H1 (cell line): Measurements from ENCODE around the gene MSI2. TPM values are rescaled to one million over a fixed set of nuclear protein-coding genes. Genes with fewer than 3 reads are reported as not detected.
A peak's percentile ranks its signal among the peaks of the same experiment; 100 is the strongest.

Experiments
- CTCF ChIA-PET: fragments of 300-600 bp; sonication (Branson Sonifier 250); formaldehyde crosslinking; loops from one replicate; lab custom pipeline; 2021; ENCODE audit not compliant: partially characterized antibody; lab: Charles Lee
- POLR2A ChIA-PET: fragments of 300-600 bp; sonication (Branson Sonifier 250); formaldehyde crosslinking; loops from one replicate; lab custom pipeline; 2021; ENCODE audit warnings: inconsistent platforms; ENCODE audit not compliant: partially characterized antibody; lab: Charles Lee
- DNase-seq, 2 experiments: peaks; one replicate each; pipeline versions ENCODE4 v3.0.0 to v3.0.0-alpha.2; 2010 to 2022; ENCODE audit warnings: low spot score in 2 of 2, low read depth in 1 of 2, mixed read lengths in 1 of 2
- FAIRE-seq: peaks from 2 replicates; lab custom pipeline; 2011; peaks lifted over from hg19 to GRCh38; lab: Jason Lieb, UNC
- H2AFZ ChIP-seq: 2 replicates; pipeline ENCODE4 v1.8.1; 2012; ENCODE audit warnings: low read length, inconsistent platforms
- H2AK5ac ChIP-seq: 2 replicates; pipeline ENCODE4 v1.6.1; 2013; ENCODE audit warnings: low read depth, low read length
- H2BK120ac ChIP-seq: replicated peaks from 2 replicates; pipeline ENCODE3; 2013; ENCODE audit warnings: low read depth, low read length, inconsistent platforms
- H2BK12ac ChIP-seq: 2 replicates; pipeline ENCODE4 v1.6.1; 2013; ENCODE audit warnings: low read depth, low read length
- H2BK15ac ChIP-seq: 2 replicates; pipeline ENCODE4 v1.6.1; 2013; ENCODE audit warnings: low read length
- H2BK20ac ChIP-seq: 2 replicates; pipeline ENCODE4 v1.6.1; 2013; ENCODE audit warnings: low read length
- H2BK5ac ChIP-seq: 2 replicates; pipeline ENCODE4 v1.6.1; 2013; ENCODE audit warnings: low read depth, low read length
- H3K14ac ChIP-seq: 2 replicates; pipeline ENCODE4 v1.6.1; 2013; ENCODE audit warnings: inconsistent platforms; ENCODE audit not compliant: insufficient read length
- H3K18ac ChIP-seq: 2 replicates; pipeline ENCODE4 v1.6.1; 2013; ENCODE audit warnings: low read length; ENCODE audit errors: extremely low read depth
- H3K23ac ChIP-seq: 2 replicates; pipeline ENCODE4 v1.6.1; 2013; ENCODE audit warnings: inconsistent platforms; ENCODE audit not compliant: insufficient read length
- H3K23me2 ChIP-seq: 2 replicates; pipeline ENCODE4 v1.6.1; 2013; ENCODE audit warnings: low read depth, low read length
- H3K27ac ChIP-seq: 2 replicates; pipeline ENCODE4 v1.6.1; 2011; ENCODE audit warnings: low read depth, low read length, inconsistent platforms
- H3K27me3 ChIP-seq, 4 experiments: replicated peaks in 1 of 4; 1 replicate in 1 of 4; 2 replicates in 3 of 4; pipeline versions ENCODE4 v1.6.1 to v1.8.1; 2011 to 2013; ENCODE audit warnings: low read length in 3 of 4, mild to moderate bottlenecking in 3 of 4, inconsistent platforms in 2 of 4, mixed read lengths in 2 of 4, moderate library complexity in 1 of 4; ENCODE audit not compliant: control insufficient read depth in 3 of 4, insufficient read depth in 3 of 4; ENCODE audit errors: extremely low read depth in 1 of 4
- H3K36me3 ChIP-seq, 4 experiments: 2 replicates each; pipeline versions ENCODE4 v1.6.1 to v1.8.1; 2011 to 2013; ENCODE audit warnings: mild to moderate bottlenecking in 4 of 4, low read length in 3 of 4, moderate library complexity in 2 of 4, control low read depth in 1 of 4, inconsistent platforms in 1 of 4; ENCODE audit not compliant: insufficient read depth in 4 of 4, control insufficient read depth in 2 of 4
- H3K4ac ChIP-seq: replicated peaks from 2 replicates; pipeline ENCODE3; 2013; ENCODE audit warnings: low read length, low read depth, mixed read lengths, inconsistent platforms; ENCODE audit not compliant: insufficient read length
- H3K4me1 ChIP-seq, 4 experiments: replicated peaks in 1 of 4; 1 replicate in 1 of 4; 2 replicates in 3 of 4; pipeline versions ENCODE4 v1.6.1 to v1.8.1; 2011 to 2013; ENCODE audit warnings: low read length in 3 of 4, inconsistent platforms in 2 of 4, mixed read lengths in 1 of 4; ENCODE audit not compliant: insufficient read depth in 4 of 4, control insufficient read depth in 3 of 4
- H3K4me2 ChIP-seq, 2 experiments: 2 replicates each; pipeline versions ENCODE4 v1.6.1 to v1.8.1; 2011 to 2013; ENCODE audit warnings: low read depth in 2 of 2, low read length in 2 of 2, control low read depth in 1 of 2, inconsistent platforms in 1 of 2, mild to moderate bottlenecking in 1 of 2; ENCODE audit not compliant: insufficient read depth in 1 of 2
- H3K4me3 ChIP-seq, 4 experiments: fragments of 200-600, 300-600 bp in 1 of 4; sonication (generic), shearing (Covaris generic), sonication (Bioruptor Twin) in 1 of 4; 2 replicates each; pipeline versions ENCODE4 v1.5.1 to v1.8.1; 2011 to 2016; ENCODE audit warnings: low read length in 4 of 4, low read depth in 3 of 4, control low read depth in 2 of 4, inconsistent platforms in 2 of 4, mild to moderate bottlenecking in 2 of 4, mixed read lengths in 1 of 4, moderate library complexity in 1 of 4; ENCODE audit not compliant: insufficient read depth in 2 of 4; ENCODE audit errors: extremely low read depth in 1 of 4
- H3K56ac ChIP-seq: replicated peaks from 2 replicates; pipeline ENCODE3; 2013; ENCODE audit warnings: low read depth, mild to moderate bottlenecking, mixed read lengths, low read length, inconsistent platforms; ENCODE audit not compliant: insufficient read length
- H3K79me1 ChIP-seq: 2 replicates; pipeline ENCODE4 v1.6.1; 2013; ENCODE audit warnings: low read depth, low read length, control low read depth
- H3K79me2 ChIP-seq, 2 experiments: 2 replicates each; pipeline versions ENCODE4 v1.6.1 to v1.8.1; 2012 to 2013; ENCODE audit warnings: low read length in 2 of 2, mild to moderate bottlenecking in 2 of 2, inconsistent platforms in 1 of 2; ENCODE audit not compliant: insufficient read depth in 2 of 2, control insufficient read depth in 1 of 2
- H3K9ac ChIP-seq, 4 experiments: replicated peaks in 1 of 4; 1 replicate in 1 of 4; 2 replicates in 3 of 4; pipeline versions ENCODE4 v1.6.1 to v1.8.1; 2011 to 2013; ENCODE audit warnings: low read depth in 3 of 4, low read length in 3 of 4, control low read depth in 2 of 4, mild to moderate bottlenecking in 2 of 4, moderate library complexity in 2 of 4, inconsistent platforms in 1 of 4; ENCODE audit errors: extremely low read depth in 1 of 4
- H3K9me3 ChIP-seq, 2 experiments: 2 replicates each; pipeline versions ENCODE4 v1.6.1 to v1.8.1; 2012 to 2013; ENCODE audit warnings: mild to moderate bottlenecking in 2 of 2, moderate library complexity in 2 of 2, control low read depth in 1 of 2, inconsistent platforms in 1 of 2, low read depth in 1 of 2, low read length in 1 of 2, mixed read lengths in 1 of 2; ENCODE audit not compliant: insufficient read depth in 2 of 2
- H4K20me1 ChIP-seq, 2 experiments: replicated peaks in 1 of 2; 2 replicates each; pipeline versions ENCODE3 to v1.8.1; 2011 to 2013; ENCODE audit warnings: inconsistent platforms in 2 of 2, low read length in 2 of 2, mild to moderate bottlenecking in 1 of 2; ENCODE audit not compliant: insufficient read depth in 2 of 2, control insufficient read depth in 1 of 2
- H4K5ac ChIP-seq: 2 replicates; pipeline ENCODE4 v1.6.1; 2013; ENCODE audit warnings: low read length, low read depth, mixed read lengths, inconsistent platforms; ENCODE audit not compliant: insufficient read length
- H4K8ac ChIP-seq: 2 replicates; pipeline ENCODE4 v1.8.0; 2013; ENCODE audit warnings: mild to moderate bottlenecking, moderate library complexity, low read length, inconsistent platforms; ENCODE audit not compliant: insufficient read depth; ENCODE audit errors: extremely low read depth
- H4K91ac ChIP-seq: replicated peaks from 2 replicates; pipeline ENCODE3; 2013; ENCODE audit warnings: low read length, mixed read lengths, inconsistent platforms; ENCODE audit not compliant: insufficient read length
- CEBPB ChIP-seq: IDR thresholded peaks from 2 replicates; pipeline ENCODE4 v1.6.1; 2012; ENCODE audit warnings: low read depth, low read length
- CTBP2 ChIP-seq: IDR thresholded peaks from 2 replicates; pipeline ENCODE4 v1.7.0; 2011; ENCODE audit warnings: borderline replicate concordance, mild to moderate bottlenecking, moderate library complexity, mixed read lengths, low read length; ENCODE audit not compliant: insufficient read depth, insufficient read length
- GTF2F1 ChIP-seq: IDR thresholded peaks from 2 replicates; pipeline ENCODE4 v1.6.1; 2012; ENCODE audit warnings: low read depth, low read length, improper control_type of control experiment, borderline replicate concordance
- SAP30 ChIP-seq: fragments of 300-600 bp; sonication (generic); IDR thresholded peaks from 2 replicates; pipeline ENCODE4 v1.7.1; 2012; ENCODE audit warnings: low read length, moderate library complexity, mild to moderate bottlenecking, inconsistent platforms; ENCODE audit not compliant: insufficient read depth, insufficient replicate concordance
- SIRT6 ChIP-seq: IDR thresholded peaks from one replicate; pipeline ENCODE4 v1.7.1; 2012; ENCODE audit warnings: low read length, inconsistent platforms
- TBP ChIP-seq: IDR thresholded peaks from 2 replicates; pipeline ENCODE4 v1.6.1; 2011; ENCODE audit warnings: low read depth, low read length, improper control_type of control experiment
- WGBS, 2 experiments: shearing (Covaris generic) in 1 of 2; methylation state at CpG; one replicate each; pipeline versions ENCODE4 v1.1.6 to v1.1.7; 2013 to 2015; ENCODE audit warnings: low lambda C conversion rate in 2 of 2, mixed read lengths in 2 of 2, inconsistent platforms in 1 of 2, low coverage in 1 of 2, missing lambda C conversion rate in 1 of 2; ENCODE audit not compliant: insufficient replicate concordance in 2 of 2, insufficient coverage in 1 of 2, insufficient read length in 1 of 2; ENCODE audit errors: extremely low coverage in 1 of 2, missing lambda C conversion rate in 1 of 2; 5-methylcytosine and 5-hydroxymethylcytosine counted together
- polyA plus RNA-seq, 7 experiments: library from polyadenylated mRNA; depleted of rRNA in 3 of 7; stranded (reverse) in 5 of 7; unstranded in 2 of 7; fragments of >200 nt in 5 of 7; fragments of 200-250 nt in 2 of 7; gene quantifications; 1 replicate in 5 of 7; 2 replicates in 1 of 7; 4 replicates in 1 of 7; pipeline versions ENCODE4 v1.2.1 to v1.2.3, GENCODE V29; 2011 to 2013; ENCODE audit warnings: missing spikeins in 2 of 7, mixed read lengths in 2 of 7
- total RNA-seq: library from RNA; stranded (reverse); fragmentation: NEBNext Ultra II Directional; extraction: Animal tissue kit (Norgen Biotek cat#: 25700); gene quantifications from 2 replicates; pipeline ENCODE4 v1.2.1, GENCODE V29; 2021

Gene MSI2
- total and polyA plus RNA-seq, 2 of the 8 experiments (the other 6 are each of a cell fraction or from before 2014, with no cell fraction given): 36.7 to 80.6 TPM

GRCh38 chr17:57407287-57408070, 151.2 kb downstream of the MSI2 start:
- H3K27ac ChIP-seq: peak overlapping the region; percentile 62
- H2BK5ac ChIP-seq: peak overlapping the region; percentile 86; the same call in 1 of the 2 replicates
- ChIA-PET CTCF (interaction anchor here (0.6 to 3.5 kb wide), 15 partner anchors 8 to 375 kb away, joined by 3 to 14 read pairs (median 3); no protein-coding TSS in a partner anchor), POLR2A (interaction anchor here (1.0 to 1.7 kb wide), 4 partner anchors 11 to 150 kb away, joined by 3 to 8 read pairs (median 4); no protein-coding TSS in a partner anchor)
- no peak overlapping the region for H4K8ac ChIP-seq
- H3K9me3 ChIP-seq: no peaks in the 10 kb centered on the region
- H3K27me3 ChIP-seq: no peaks in the 10 kb centered on the region
- H2BK20ac ChIP-seq: peak overlapping the region; percentile 34; the same call in 1 of the 2 replicates
- H3K23me2 ChIP-seq: no peaks in the 10 kb centered on the region; the same call in 1 of the 2 replicates
- no peak overlapping the region; the same call in 1 of the 2 replicates for H3K18ac ChIP-seq
- peak overlapping the region; percentile 68; the same call in 1 of the 2 replicates for H2AK5ac ChIP-seq
- peak overlapping the region; percentile 40 for H3K4ac ChIP-seq
- peaks cover 2% of the 10 kb centered on the region; the same call in 1 of the 2 replicates for H3K79me1 ChIP-seq
- H3K56ac ChIP-seq: no peak overlapping the region
- H4K91ac ChIP-seq: peak overlapping the region; percentile 15
- no peaks in the 10 kb centered on the region for H3K36me3 ChIP-seq
- TF ChIP-seq SIRT6 (no peak), CTBP2 (no peak), GTF2F1 (no peak), SAP30 (no peak), TBP (no peak), CEBPB (no peak)
- H3K4me2 ChIP-seq: peak overlapping the region; percentile 52 to 71; a peak in 3 of 4 replicates
- peak overlapping the region in 1 of 4 experiments; percentile 35; a peak in 1 of 8 replicates for H3K4me3 ChIP-seq
- no peak for DNase-seq
- H4K5ac ChIP-seq: no peak overlapping the region
- no peak overlapping the region for H3K14ac ChIP-seq
- peaks cover 0 to 41% of the 10 kb centered on the region in 2 experiments; a peak in 2 of 4 replicates for H3K79me2 ChIP-seq
- H2BK12ac ChIP-seq: no peak overlapping the region; the same call in 1 of the 2 replicates
- H3K9ac ChIP-seq: peak overlapping the region in 2 of 4 experiments; percentile 47 to 48; a peak in 4 of 7 replicates
- 0 out of 2 replicates have a peak overlapping the region, but pooled peaks have one; percentile 72 for H2BK15ac ChIP-seq
- FAIRE-seq: no peak
- H4K20me1 ChIP-seq: peaks cover 1 to 3% of the 10 kb centered on the region in 2 experiments
- 69% methylated on average over 9 of the region's 9 CpGs; no CpG with 5 or more reads in 1 of the 2 experiments for WGBS, 2 experiments
- H2BK120ac ChIP-seq: peak overlapping the region; percentile 18
- H2AFZ ChIP-seq: no peak overlapping the region
- H3K23ac ChIP-seq: no peak overlapping the region
- H3K4me1 ChIP-seq: peaks cover 12 to 27% (median 26%) of the 10 kb centered on the region in 4 experiments
